H9 (cell line): Measurements from ENCODE around the gene ATRX. TPM values are rescaled to one million over a fixed set of nuclear protein-coding genes. Genes with fewer than 3 reads are reported as not detected.

Source experiments
- DNase-seq: peaks from one replicate; pipeline ENCODE4 v3.0.0-alpha.2; 2017
- H2AFZ ChIP-seq: one replicate; pipeline ENCODE4 v1.6.1; 2013; ENCODE audit warnings: mild to moderate bottlenecking, low read length, control low read depth, moderate library complexity
- H2AK5ac ChIP-seq: 2 replicates; pipeline ENCODE4 v1.6.1; 2013; ENCODE audit warnings: low read length, control low read depth, mixed read lengths; ENCODE audit not compliant: insufficient read length
- H2BK120ac ChIP-seq: one replicate; pipeline ENCODE4 v1.6.1; 2013; ENCODE audit warnings: low read depth, mild to moderate bottlenecking, low read length, control low read depth, inconsistent platforms; ENCODE audit not compliant: poor library complexity, severe bottlenecking
- H2BK12ac ChIP-seq: 2 replicates; pipeline ENCODE4 v1.6.1; 2013; ENCODE audit warnings: low read length, control low read depth, mixed read lengths, low read depth; ENCODE audit not compliant: insufficient read length
- H2BK15ac ChIP-seq: 2 replicates; pipeline ENCODE4 v1.6.1; 2013; ENCODE audit warnings: low read depth, low read length, control low read depth
- H2BK20ac ChIP-seq: one replicate; pipeline ENCODE4 v1.6.1; 2013; ENCODE audit warnings: low read depth, mild to moderate bottlenecking, low read length, control low read depth, inconsistent platforms; ENCODE audit not compliant: poor library complexity, severe bottlenecking
- H2BK5ac ChIP-seq: 2 replicates; pipeline ENCODE4 v1.6.1; 2013; ENCODE audit warnings: low read length, control low read depth, mixed read lengths; ENCODE audit not compliant: insufficient read length
- H3K14ac ChIP-seq: 2 replicates; pipeline ENCODE4 v1.6.1; 2013; ENCODE audit warnings: low read length, control low read depth; ENCODE audit not compliant: insufficient read depth
- H3K18ac ChIP-seq: 2 replicates; pipeline ENCODE4 v1.6.1; 2013; ENCODE audit warnings: low read depth, mild to moderate bottlenecking, mixed read lengths, low read length, control low read depth; ENCODE audit not compliant: insufficient read length
- H3K23ac ChIP-seq: 2 replicates; pipeline ENCODE4 v1.6.1; 2013; ENCODE audit warnings: low read length, control low read depth, mixed read lengths, low read depth; ENCODE audit not compliant: insufficient read length
- H3K23me2 ChIP-seq: 2 replicates; pipeline ENCODE4 v1.6.1; 2013; ENCODE audit warnings: low read depth, mild to moderate bottlenecking, mixed read lengths, low read length, control low read depth; ENCODE audit not compliant: insufficient read length, poor library complexity, severe bottlenecking
- H3K27ac ChIP-seq: 2 replicates; pipeline ENCODE4 v1.5.1; 2013; ENCODE audit warnings: low read length, control low read depth, mixed read lengths, low read depth; ENCODE audit not compliant: insufficient read length
- H3K27me3 ChIP-seq: 2 replicates; pipeline ENCODE4 v1.6.1; 2013; ENCODE audit warnings: low read length, control low read depth, inconsistent platforms; ENCODE audit not compliant: insufficient read depth
- H3K4ac ChIP-seq: 2 replicates; pipeline ENCODE4 v1.6.1; 2013; ENCODE audit warnings: low read depth, mild to moderate bottlenecking, control low read depth, inconsistent platforms, low read length, moderate library complexity
- H3K4me1 ChIP-seq: 2 replicates; pipeline ENCODE4 v1.6.1; 2013; ENCODE audit warnings: low read length, control low read depth, inconsistent platforms; ENCODE audit not compliant: insufficient read depth
- H3K4me2 ChIP-seq: 2 replicates; pipeline ENCODE4 v1.6.1; 2013; ENCODE audit warnings: low read length, control low read depth, mixed read lengths; ENCODE audit not compliant: insufficient read length, insufficient read depth
- H3K56ac ChIP-seq: 2 replicates; pipeline ENCODE4 v1.6.1; 2013; ENCODE audit warnings: low read depth, mild to moderate bottlenecking, mixed read lengths, low read length, control low read depth; ENCODE audit not compliant: insufficient read length
- H3K79me1 ChIP-seq: 2 replicates; pipeline ENCODE4 v1.6.1; 2013; ENCODE audit warnings: low read depth, mild to moderate bottlenecking, moderate library complexity, low read length, control low read depth, inconsistent platforms; ENCODE audit not compliant: insufficient read depth, poor library complexity, severe bottlenecking
- H3K79me2 ChIP-seq: 2 replicates; pipeline ENCODE4 v1.6.1; 2013; ENCODE audit warnings: low read length, control low read depth, inconsistent platforms; ENCODE audit not compliant: insufficient read depth
- H3K9ac ChIP-seq: 2 replicates; pipeline ENCODE4 v1.6.1; 2013; ENCODE audit warnings: low read length, control low read depth, mixed read lengths; ENCODE audit not compliant: insufficient read length; ENCODE audit errors: extremely low read depth
- H3K9me3 ChIP-seq: one replicate; pipeline ENCODE4 v1.6.1; 2013; ENCODE audit warnings: low read depth, low read length, inconsistent platforms; ENCODE audit not compliant: control insufficient read depth
- H3T11ph ChIP-seq: one replicate; pipeline ENCODE4 v1.6.1; 2013; ENCODE audit warnings: mild to moderate bottlenecking, low read length, control low read depth, inconsistent platforms
- H4K20me1 ChIP-seq: one replicate; pipeline ENCODE4 v1.6.1; 2013; ENCODE audit not compliant: control insufficient read depth, insufficient read length, insufficient read depth
- H4K5ac ChIP-seq: 2 replicates; pipeline ENCODE4 v1.6.1; 2013; ENCODE audit warnings: low read depth, mild to moderate bottlenecking, mixed read lengths, low read length, control low read depth; ENCODE audit not compliant: insufficient read length
- H4K8ac ChIP-seq: replicated peaks from 2 replicates; pipeline ENCODE4 v1.6.1; 2013; ENCODE audit warnings: low read length, control low read depth, mixed read lengths, low read depth; ENCODE audit not compliant: insufficient read length
- H4K91ac ChIP-seq: 2 replicates; pipeline ENCODE4 v1.6.1; 2013; ENCODE audit warnings: low read depth, mild to moderate bottlenecking, moderate library complexity, mixed read lengths, low read length, control low read depth; ENCODE audit not compliant: insufficient read length
- H3K27ac Mint-ChIP-seq, 3 experiments: 2 replicates in 2 of 3; 3 replicates in 1 of 3; pipeline ENCODE4 v1.8.0; 2020 to 2021; ENCODE audit warnings: mixed read lengths in 3 of 3, mild to moderate bottlenecking in 1 of 3, moderate library complexity in 1 of 3
- H3K27me3 Mint-ChIP-seq: 2 replicates; pipeline ENCODE4 v1.8.0; 2021; ENCODE audit warnings: low read depth, mild to moderate bottlenecking, moderate library complexity, mixed read lengths
- H3K36me3 Mint-ChIP-seq, 3 experiments: 2 replicates in 2 of 3; 3 replicates in 1 of 3; pipeline ENCODE4 v1.8.0; 2020 to 2021; ENCODE audit warnings: low read depth in 3 of 3, mixed read lengths in 3 of 3; ENCODE audit not compliant: insufficient read depth in 1 of 3
- H3K4me1 Mint-ChIP-seq, 2 experiments: 2 replicates each; pipeline ENCODE4 v1.8.0; 2020; ENCODE audit warnings: mixed read lengths in 2 of 2
- H3K4me3 Mint-ChIP-seq, 2 experiments: 2 replicates in 1 of 2; 3 replicates in 1 of 2; pipeline ENCODE4 v1.8.0; 2020 to 2021; ENCODE audit warnings: mild to moderate bottlenecking in 2 of 2, mixed read lengths in 2 of 2, moderate library complexity in 1 of 2
- H3K9me3 Mint-ChIP-seq, 2 experiments: 2 replicates in 1 of 2; 3 replicates in 1 of 2; pipeline ENCODE4 v1.8.0; 2020; ENCODE audit warnings: mild to moderate bottlenecking in 2 of 2, mixed read lengths in 2 of 2, moderate library complexity in 1 of 2
- WGBS: extraction: QIAGEN DNeasy Blood & Tissue Kit; methylation state at CpG from one replicate; pipeline ENCODE4 v1.1.7; 2013; ENCODE audit warnings: missing lambda C conversion rate, low lambda C conversion rate, mixed read lengths; ENCODE audit not compliant: insufficient read length; ENCODE audit errors: extremely low coverage; 5-methylcytosine and 5-hydroxymethylcytosine counted together
- total RNA-seq: library from RNA; stranded (reverse); gene quantifications from 2 replicates; pipeline ENCODE4 v1.2.1, GENCODE V29; 2021
- TF ChIP-seq, protein P1 (sequence below): fragments of 200-600 bp; sonication (generic); conservative IDR thresholded peaks from 3 replicates; pipeline ENCODE4 v1.8.0; 2021; ENCODE audit warnings: antibody characterized with exemption, mild to moderate bottlenecking

Gene ATRX
- total RNA-seq, 1 experiment from 2014 or later: 76.0 TPM

- H3K36me3 Mint-ChIP-seq: peaks cover 4 to 37% (median 9%) of the 10 kb centered on the region in 3 experiments; a peak in 5 of 7 replicates
- Histone ChIP-seq H2BK5ac (no peak overlapping the region), H3K23me2 (no peaks in the 10 kb centered on the region), H2BK20ac (no peak overlapping the region), H3K23ac (no peak overlapping the region), H3T11ph (no peak overlapping the region), H3K4me2 (no peak overlapping the region), H4K91ac (no peak overlapping the region), H3K27me3 (no peaks in the 10 kb centered on the region), H2BK15ac (no peak overlapping the region), H3K27ac (no peak overlapping the region), H3K4me1 (no peaks in the 10 kb centered on the region), H3K79me2 (no peaks in the 10 kb centered on the region), H3K9ac (no peak overlapping the region), H3K79me1 (no peaks in the 10 kb centered on the region), H3K9me3 (no peaks in the 10 kb centered on the region), H2BK12ac (no peak overlapping the region), H4K8ac (no peak overlapping the region), H3K56ac (no peak overlapping the region), H3K18ac (no peak overlapping the region), H3K4ac (no peak overlapping the region), H3K14ac (no peak overlapping the region), H4K20me1 (no peaks in the 10 kb centered on the region), H2AK5ac (no peak overlapping the region), H2AFZ (no peak overlapping the region), H2BK120ac (no peak overlapping the region), H4K5ac (no peak overlapping the region)
- TF ChIP-seq, protein P1, sequence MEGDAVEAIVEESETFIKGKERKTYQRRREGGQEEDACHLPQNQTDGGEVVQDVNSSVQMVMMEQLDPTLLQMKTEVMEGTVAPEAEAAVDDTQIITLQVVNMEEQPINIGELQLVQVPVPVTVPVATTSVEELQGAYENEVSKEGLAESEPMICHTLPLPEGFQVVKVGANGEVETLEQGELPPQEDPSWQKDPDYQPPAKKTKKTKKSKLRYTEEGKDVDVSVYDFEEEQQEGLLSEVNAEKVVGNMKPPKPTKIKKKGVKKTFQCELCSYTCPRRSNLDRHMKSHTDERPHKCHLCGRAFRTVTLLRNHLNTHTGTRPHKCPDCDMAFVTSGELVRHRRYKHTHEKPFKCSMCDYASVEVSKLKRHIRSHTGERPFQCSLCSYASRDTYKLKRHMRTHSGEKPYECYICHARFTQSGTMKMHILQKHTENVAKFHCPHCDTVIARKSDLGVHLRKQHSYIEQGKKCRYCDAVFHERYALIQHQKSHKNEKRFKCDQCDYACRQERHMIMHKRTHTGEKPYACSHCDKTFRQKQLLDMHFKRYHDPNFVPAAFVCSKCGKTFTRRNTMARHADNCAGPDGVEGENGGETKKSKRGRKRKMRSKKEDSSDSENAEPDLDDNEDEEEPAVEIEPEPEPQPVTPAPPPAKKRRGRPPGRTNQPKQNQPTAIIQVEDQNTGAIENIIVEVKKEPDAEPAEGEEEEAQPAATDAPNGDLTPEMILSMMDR: no peak
- H3K27me3 Mint-ChIP-seq: no peaks in the 10 kb centered on the region
- WGBS: no CpG with 5 or more reads among the region's 2 CpGs
- no peak for DNase-seq
- H3K9me3 Mint-ChIP-seq: peaks cover 55 to 62% of the 10 kb centered on the region in 2 experiments
- no peaks in the 10 kb centered on the region for H3K4me1 Mint-ChIP-seq
- no peak overlapping the region for H3K4me3 Mint-ChIP-seq
- H3K27ac Mint-ChIP-seq: no peak overlapping the region
Observed at GRCh38 chrX:77603635-77604336, 182.2 kb downstream of the ATRX start.
